CD4-positive, alpha-beta T cell treated with Interleukin-17A for 1 hour (primary cell): ENCODE data around the gene SECISBP2.
A peak's percentile ranks its signal among the peaks of the same experiment; 100 is the strongest.

ENCODE experiments used
- DNase-seq: peaks from one replicate; pipeline ENCODE4 v3.0.0-alpha.2; 2020

Gene SECISBP2

GRCh38 chr9:89383030-89383720, 64.9 kb downstream of the SECISBP2 start:
- no peak for DNase-seq

GRCh38 chr9:89383721-89384300, 65.5 kb downstream of the SECISBP2 start:
- no peak for DNase-seq

- DNase-seq, result no peak
Measured at GRCh38 chr9:89384783-89385182, 66.5 kb downstream of the SECISBP2 start.

GRCh38 chr9:89386206-89386605, 67.9 kb downstream of the SECISBP2 start:
- no peak for DNase-seq

GRCh38 chr9:89386797-89387196, 68.5 kb downstream of the SECISBP2 start:
- DNase-seq, result no peak

- no peak for DNase-seq
Measured at GRCh38 chr9:89387197-89387849, 69.0 kb downstream of the SECISBP2 start.

GRCh38 chr9:89388084-89388867, 70.0 kb downstream of the SECISBP2 start:
- peak; percentile 28 for DNase-seq

- no peak for DNase-seq
Measured at GRCh38 chr9:89388868-89389177, 70.5 kb downstream of the SECISBP2 start.

GRCh38 chr9:89390068-89390555, 71.8 kb downstream of the SECISBP2 start:
- DNase-seq, result no peak

GRCh38 chr9:89390578-89391116, 72.3 kb downstream of the SECISBP2 start:
- DNase-seq, result no peak

GRCh38 chr9:89391585-89391984, 73.3 kb downstream of the SECISBP2 start:
- DNase-seq, result no peak

GRCh38 chr9:89394412-89394811, 76.1 kb downstream of the SECISBP2 start:
- no peak for DNase-seq

- DNase-seq, result no peak
Measured at GRCh38 chr9:89395931-89396710, 77.8 kb downstream of the SECISBP2 start.

- no peak for DNase-seq
Measured at GRCh38 chr9:89397471-89397870, 79.2 kb downstream of the SECISBP2 start.

GRCh38 chr9:89398621-89399020, 80.3 kb downstream of the SECISBP2 start:
- DNase-seq, result no peak

GRCh38 chr9:89400403-89401116, 82.3 kb downstream of the SECISBP2 start:
- no peak for DNase-seq

GRCh38 chr9:89402695-89403427, 84.6 kb downstream of the SECISBP2 start:
- DNase-seq, result no peak

GRCh38 chr9:89404074-89404473, 85.8 kb downstream of the SECISBP2 start:
- no peak for DNase-seq

GRCh38 chr9:89405826-89406225, 87.5 kb downstream of the SECISBP2 start:
- no peak for DNase-seq

- no peak for DNase-seq
Measured at GRCh38 chr9:89407070-89407469, 88.8 kb downstream of the SECISBP2 start.

- peak; percentile 78 for DNase-seq
Measured at GRCh38 chr9:89408628-89409101, 90.4 kb downstream of the SECISBP2 start.
